CMK (cell line): ENCODE measurements around the gene ITIH2.
"Not testable (repeated sequence)": the region's sequence is repeated elsewhere in the genome, so short reads cannot be mapped to it uniquely, and the experiment has no call there.

Experiments used
- DNase-seq: peaks from one replicate; pipeline ENCODE4 v3.0.0-alpha.2; 2010; ENCODE audit warnings: low read depth

ITIH2 gene

DNA sequence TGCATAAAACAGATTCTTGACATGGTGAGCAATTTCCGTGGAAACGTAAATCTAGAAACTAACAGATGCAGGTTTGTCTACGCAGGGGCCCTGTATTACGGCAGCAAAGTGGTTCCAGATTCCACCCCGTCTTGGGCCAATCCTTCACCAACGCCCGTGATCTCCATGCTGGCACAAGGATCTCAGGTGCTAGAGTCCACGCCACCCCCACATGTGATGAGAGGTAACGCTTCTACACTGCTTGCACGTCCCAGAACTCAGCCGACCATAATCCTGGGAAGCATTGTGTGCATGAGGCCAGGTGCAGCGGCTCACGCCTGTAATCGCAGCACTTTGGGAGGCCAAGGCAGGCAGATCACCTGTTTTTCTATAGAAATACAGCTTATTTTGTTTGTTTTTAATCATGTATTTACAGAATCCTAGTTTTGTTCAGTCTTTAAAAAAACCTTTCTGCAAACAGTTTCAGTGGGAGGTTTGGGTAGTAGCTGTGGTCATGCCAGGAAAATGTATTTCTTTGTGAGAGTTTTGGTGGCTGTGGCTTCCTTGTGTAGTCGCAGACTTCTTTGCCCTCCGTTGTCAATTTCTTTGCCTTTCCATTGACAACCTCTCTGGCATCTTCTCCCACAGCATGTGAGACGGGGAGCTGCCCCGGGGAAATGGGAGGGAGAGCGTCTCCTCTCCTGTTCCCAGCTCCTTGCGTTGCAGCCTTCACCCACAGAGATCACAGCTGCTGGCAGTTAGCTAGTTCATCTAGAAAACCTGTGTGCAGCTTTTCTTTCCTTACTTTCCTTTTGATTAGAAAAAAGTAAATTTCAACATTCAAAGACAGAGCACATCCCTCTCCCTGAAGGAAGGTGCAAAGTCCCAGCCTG, 35.7 kb downstream of the ITIH2 start:
- no peak for DNase-seq

DNA sequence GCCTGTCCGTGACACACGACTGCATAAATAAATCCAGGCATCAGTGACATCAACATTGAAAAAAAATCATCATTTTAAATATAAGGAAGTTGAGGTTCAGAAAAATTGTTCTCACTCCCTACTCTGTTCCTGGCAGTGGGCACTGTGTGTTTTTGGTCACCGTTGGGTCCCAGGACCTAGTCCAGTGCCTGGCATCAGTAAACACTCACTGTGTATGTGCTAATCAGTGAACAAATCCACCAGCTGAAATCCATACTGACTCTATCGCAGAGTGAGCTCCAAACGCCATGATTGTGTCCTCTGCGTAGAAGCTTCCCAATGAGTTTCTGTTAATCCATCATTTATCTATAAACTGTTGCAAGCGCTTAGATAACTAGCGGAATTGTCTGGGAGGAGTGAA, 41.2 kb downstream of the ITIH2 start:
- DNase-seq: no peak

DNA sequence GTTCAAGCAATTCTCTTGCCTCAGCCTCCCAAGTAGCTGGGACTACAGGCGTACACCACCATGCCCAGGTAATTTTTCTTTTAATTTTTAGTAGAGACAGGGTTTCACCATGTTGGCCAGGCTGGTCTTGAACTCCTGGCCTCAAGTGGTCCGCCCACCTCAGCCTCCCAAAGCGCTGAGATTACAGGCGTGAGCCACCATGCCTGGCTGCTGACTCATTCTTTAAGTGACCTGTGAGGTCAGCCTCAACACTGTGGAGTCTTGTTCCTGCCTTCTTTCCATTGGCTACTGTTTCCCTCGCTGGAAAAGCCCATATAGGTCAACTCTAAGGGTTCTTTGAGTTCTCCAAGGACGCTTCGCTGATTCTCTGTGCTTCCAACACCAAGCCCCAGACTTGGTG, 45.5 kb downstream of the ITIH2 start:
- not testable (repeated sequence) for DNase-seq

DNA sequence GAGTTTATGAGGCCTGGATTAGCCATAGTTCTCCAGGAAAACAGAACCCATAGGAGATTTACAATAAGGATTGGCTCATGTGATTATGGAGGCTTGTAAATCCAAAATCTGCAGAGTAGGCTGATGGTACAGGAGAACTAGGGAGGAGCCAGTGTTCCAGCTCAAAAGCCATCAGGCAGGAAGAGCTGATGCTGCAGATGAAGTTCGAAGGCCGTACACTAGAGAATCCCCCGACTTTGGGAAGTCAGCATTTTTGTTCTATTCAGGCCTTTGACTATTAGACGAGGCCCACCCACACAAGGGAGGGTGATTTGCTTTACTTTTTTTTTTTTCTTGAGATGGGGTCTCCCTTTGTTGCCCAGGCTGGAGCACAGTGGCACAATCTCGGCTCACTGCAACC, 47.1 kb downstream of the ITIH2 start:
- no peak for DNase-seq

DNA sequence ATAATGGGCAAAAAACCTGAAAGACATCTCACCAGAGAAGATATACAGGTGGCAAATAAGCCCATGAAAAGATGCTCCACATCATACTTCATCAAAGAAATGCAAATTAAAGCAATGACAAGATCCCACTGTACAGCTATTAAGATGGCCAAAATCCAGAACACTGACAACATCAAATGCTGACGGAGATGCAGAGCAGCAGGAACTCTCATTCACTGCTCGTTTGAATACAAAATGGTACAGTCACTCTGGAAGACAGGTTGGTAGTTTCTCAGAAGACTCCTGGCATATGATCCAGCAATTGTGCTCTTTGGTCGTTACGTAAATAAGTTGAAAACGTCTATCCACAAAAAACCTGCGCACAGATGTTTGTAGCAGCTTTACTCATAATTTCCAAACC, 49.1 kb downstream of the ITIH2 start:
- DNase-seq: no peak

DNA sequence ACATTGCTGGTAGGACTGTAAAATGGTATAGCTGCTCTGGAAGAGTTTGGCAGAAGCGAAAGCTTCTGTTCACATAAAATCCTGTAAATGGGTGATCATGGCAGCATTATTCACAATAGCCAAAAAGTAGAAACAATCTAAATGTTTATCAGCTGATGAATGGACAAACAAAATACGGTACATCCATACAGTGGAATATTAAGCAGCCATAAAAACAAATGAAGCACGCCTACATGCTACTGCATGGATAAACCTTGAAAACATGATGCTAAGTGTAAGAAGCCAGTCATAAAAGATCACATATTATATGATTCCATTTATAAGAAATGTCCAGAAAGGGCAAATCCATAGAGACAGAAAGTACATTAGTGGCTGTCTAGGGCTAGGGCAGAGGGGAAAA, 52.0 kb downstream of the ITIH2 start:
- DNase-seq: no peak

DNA sequence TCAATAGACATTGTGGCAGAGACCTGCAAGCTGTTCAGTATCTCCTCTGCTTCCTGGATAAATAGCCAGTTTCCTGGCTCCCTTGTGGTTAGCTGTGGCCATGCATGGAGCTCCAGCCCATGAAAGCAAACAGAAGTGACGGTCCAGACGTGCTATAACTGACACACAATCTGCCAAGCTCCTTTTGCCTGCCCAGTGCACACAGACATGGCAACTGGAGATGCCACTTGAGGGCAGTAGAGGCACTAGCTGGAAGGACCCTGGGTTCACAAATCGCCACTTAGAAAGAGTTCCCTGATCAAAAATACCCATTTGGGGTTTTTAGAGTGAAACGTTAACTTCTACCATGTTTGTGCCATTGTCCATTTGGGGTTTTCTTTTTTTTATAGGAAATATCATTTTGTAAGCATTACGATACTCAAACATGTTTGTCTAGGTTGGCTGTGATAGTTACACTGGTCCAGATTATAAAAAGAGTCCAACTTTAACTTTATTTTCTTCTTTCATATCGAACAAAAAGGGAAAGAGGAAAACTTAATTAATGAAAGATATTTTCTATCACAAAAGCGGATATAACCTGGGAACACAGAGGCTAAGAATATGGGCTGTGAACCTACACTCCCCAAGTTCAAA, 53.4 kb downstream of the ITIH2 start:
- DNase-seq: peak; percentile 17

DNA sequence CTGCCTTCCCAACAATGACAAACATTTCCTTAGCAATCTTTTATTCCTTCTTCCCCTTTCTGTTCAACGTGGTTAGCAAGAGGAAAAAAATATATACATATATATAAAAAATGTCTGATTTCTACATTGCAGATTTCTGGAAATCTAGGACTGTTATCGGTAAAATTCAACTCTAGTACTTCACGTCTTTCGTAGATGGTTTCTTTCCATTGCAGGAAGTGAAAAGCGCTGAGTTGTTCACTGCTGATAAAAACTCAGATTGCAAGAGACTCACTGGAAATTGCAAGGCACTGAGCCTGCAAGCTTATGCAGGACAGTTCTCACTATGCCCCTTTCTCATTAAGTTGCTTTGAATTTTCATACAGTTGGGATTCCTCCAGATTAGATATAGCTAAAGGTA, 60.8 kb downstream of the ITIH2 start:
- DNase-seq: no peak

DNA sequence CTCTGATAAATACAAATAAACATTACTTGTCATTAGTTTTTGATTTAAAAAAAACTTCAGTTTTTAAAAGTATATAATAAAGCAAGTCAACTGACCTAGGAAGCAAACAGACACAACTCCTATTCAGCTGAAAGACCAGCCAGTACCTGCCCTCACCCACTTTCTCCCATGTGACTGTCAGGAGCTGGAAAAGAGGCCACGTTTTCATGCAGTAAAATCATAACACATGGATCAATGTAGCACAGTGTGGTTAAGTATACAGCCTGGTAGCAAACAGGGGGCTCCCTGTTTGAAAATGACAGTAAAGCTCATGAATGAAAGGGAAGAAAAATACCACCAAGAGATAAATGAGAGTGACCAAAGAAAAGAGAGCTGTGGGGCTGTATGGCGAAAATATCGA, 63.1 kb downstream of the ITIH2 start:
- DNase-seq: no peak

DNA sequence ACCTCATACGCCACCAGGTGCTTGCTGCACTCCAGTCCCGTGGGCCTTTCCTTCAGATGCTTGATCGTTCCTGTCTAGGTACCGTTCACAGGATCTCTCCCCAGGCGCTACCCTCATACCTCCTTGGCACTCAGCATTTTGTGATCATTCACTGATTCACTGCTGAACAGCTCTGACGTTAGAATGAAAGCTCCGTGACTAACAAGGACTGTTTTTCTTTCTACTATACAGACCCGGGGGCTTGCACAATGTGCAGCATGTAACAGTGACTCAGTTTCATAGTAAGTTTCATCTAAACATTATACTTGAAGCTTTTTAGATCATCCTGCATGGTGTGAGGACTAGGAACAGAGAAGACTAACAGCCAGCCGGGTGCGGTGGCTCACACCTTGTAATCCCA, 64.1 kb downstream of the ITIH2 start:
- no peak for DNase-seq

DNA sequence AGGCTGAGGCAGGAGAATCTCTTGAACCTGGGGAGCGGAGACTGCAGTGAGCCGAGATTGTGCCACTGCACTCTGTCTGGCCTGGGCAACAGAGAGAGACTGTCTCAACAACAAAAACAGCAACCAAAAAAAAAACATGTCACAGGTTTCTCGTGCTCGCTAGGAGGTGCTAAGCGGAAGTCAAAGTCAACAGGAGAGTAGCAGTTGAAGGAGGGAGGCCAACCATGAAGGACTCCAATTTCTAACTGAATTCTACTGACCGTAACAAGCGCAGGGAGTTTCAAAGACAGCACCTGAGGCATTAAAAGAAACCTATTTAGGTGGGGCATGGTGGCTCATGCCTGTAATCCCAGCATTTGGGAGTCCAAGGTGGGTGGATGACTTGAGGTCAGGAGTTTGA, 65.3 kb downstream of the ITIH2 start:
- no peak for DNase-seq

DNA sequence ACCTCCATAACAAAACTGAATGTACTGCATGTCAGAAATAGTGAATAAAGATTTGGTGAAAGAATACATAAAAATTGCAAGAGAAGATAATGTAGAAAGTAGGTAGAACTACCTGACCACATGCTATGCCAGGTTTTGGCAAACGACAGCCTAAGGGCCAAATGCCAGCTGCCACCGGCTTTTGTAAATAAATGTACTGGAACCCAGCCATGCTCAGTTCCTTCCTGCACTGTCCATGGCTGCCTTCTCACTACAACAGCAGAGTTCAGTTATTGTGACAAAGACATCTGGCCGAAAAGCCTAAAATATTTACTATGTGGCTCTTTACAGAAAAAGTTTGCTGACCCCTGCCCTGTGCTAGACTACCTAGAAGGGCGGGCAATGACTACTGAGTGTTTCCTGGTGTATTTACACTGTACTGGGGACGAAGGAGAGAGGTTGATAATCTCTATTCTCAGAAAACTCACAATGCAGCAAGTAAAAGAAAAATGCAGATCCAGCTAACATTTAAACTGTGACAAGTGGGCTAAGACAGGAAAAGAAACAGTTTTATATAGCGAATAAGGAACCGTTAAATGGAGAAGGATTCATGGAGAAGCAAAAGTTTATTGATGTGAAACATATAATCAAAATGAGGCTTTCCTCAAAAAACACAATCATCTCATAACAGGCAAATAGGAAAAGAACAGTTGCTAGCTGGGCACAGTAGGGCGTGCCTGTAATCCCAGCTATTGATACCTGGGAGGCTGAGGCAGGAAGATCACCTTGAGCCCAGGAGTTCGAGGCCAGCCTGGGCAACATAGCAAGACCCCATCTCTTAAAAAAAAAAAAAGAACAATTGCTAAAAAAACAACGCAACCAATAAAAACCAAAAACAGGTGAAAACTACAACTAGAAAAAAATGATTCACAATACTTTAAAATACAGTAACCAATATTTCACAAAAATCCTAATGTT, 71.0 kb downstream of the ITIH2 start:
- no peak for DNase-seq

DNA sequence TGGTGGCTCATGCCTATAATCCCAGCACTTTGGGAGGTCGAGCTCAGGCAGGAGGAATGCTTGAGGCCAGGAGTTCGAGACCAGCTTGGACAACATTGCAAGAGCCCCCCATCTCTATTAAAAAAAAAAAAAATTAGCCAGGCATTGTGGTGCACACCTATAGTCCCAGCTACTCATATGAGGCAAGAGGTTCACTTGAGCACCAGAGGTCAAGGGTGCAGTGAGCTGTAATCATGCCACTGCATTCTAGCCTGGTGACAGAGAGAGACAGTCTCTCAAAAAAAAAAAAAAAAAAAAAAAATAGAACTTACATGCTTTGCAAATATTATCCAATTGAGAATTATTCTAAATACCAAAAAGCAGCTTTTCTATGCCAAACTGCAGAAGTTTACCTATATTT, 73.7 kb downstream of the ITIH2 start:
- DNase-seq: no peak

DNA sequence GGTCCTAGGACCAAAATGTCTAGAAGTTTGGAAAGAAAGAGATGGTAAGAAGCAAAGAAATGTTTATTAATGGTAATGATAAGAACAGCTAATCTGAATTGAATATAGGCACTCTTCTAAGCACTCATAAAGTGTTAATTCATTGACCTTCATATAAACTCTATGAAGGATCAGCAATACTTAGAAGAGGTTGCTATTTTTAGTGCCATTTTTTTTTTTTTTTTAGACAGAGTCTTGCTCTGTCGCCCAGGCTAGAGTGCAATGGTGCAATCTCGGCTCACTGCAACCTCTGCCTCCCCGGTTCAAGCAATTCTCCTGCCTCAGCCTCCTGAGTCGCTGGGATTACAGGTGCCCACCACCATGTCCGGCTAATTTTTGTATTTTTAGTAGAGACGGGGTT, 79.1 kb downstream of the ITIH2 start:
- DNase-seq: not testable (repeated sequence)

DNA sequence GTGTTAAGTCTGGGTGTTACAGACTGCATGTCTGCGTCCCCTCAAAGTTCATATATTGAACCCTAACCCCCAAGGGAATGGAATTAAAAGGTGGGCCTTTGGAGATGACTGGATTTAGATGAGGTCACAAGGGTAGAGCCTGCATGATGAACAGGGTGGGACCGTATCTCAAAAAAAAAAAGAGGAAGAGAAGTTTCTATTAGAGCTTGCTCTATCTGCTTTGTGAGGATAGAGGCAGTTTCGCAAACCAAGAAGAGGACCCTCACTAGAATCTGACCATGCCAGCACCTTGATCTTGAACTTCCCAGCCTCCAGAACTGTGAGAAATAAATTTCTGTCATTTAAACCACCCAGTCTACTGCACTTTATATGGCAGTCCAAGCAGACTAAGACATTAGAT, 83.3 kb downstream of the ITIH2 start:
- DNase-seq: no peak

DNA sequence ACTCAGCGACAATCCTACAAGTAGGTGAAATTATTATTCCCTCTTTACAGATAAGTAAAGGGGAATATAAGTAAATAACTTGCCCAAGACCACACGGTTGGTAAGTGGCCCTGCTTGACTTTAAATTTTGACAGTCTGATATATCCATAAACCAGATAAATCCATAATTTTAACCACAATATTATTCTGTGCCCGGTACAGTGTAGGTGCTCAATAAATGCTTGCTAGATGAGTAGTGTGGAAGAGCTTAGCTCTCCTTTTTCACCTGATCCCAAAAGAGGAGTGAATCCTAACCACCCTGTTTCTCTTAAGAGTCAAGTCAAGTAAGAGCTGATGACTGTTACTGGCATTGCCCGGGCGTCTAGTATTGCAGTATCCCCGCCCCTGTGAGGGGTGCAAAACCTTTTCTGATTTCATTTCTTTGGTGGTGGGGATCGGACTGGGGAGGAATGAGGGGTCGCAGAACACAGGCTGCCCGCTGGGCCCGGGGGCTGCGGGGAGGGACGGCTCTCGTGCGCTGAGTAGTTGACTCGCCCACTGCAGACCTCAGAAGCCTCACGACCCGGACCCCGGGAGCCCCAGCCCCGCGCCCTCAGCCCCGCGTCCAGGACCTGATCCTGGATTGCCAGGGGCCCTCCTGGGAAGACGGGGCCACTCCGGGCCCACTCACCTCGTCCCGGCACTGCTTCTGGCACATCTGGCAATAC, 84.2 kb downstream of the ITIH2 start:
- no peak for DNase-seq

DNA sequence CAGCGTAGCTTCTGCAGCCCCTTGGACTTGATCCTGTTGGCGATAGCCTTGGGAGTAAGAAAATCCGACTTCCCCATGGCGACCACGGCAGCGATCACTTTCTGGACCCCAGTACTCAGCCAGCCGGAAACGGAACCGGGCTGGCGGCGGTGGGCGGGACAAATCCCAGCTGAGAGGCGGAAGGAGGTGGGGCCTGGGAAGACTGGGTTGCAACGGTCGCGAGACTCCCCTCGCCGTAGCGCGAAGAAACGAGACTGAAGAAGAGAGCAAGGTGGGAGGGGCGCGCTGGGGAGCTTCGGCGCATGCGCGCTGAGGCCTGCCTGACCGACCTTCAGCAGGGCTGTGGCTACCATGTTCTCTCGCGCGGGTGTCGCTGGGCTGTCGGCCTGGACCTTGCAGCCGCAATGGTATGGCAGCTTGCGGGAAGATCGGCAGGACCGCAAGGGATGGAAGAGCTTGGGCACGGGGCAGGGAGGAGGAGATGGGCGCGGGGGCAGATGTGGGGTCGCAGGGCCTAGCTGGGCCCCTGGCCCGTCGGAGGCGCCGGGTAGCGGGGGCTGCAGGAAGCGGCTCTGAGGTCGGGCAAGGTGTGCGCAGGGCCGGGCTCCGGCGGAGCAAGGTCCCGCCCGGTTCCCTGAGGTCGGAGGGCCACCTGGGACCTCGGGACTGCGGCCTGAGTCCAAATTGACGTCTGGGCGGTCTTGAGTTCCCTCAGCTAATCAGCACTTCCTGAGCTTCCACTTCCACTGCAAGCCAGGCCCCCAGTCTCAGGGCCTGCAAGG, 84.9 kb downstream of the ITIH2 start, which contains the start of the genes ATP5F1C and KIN:
TSS of gene ATP5F1C (plus strand) at position 321 of the 782 bp plus-strand sequence. CDS start at position 352, 31 bp downstream.
TSS of gene KIN (minus strand) at position 137 of the 782 bp plus-strand sequence. CDS start at position 77, 60 bp downstream.
- peak; percentile 82 for DNase-seq

DNA sequence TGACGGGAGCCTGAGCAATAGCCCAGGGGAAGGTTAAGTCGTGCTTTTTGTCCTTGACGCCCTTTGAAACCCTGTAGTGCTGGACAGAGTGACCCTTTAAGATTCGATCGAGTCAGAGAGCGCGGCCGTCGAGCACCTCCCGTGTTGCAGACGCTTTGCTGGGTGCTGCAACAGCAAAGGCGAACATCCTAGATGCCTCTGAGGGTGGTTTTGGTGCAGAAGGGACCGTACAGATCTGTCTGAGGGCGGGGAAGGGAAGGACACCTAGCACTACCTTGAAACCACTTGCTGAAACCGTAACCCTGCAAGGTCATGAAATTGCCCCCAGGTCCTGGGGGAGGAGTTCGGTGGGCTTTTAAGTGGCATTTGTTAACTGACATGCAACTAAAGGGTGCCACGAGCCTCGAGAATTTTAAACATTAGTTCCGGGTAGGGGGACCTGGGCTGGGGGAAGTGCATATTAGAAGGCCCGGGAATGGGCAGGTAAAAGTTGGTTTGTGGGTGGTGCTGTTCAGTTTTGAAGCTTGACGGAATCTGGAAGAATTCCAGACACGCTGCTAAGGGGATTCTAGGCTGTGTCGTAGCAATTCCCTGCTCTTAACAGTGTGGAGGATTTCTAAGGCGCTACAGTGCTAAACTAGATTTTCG, 85.6 kb downstream of the ITIH2 start:
- DNase-seq: no peak

DNA sequence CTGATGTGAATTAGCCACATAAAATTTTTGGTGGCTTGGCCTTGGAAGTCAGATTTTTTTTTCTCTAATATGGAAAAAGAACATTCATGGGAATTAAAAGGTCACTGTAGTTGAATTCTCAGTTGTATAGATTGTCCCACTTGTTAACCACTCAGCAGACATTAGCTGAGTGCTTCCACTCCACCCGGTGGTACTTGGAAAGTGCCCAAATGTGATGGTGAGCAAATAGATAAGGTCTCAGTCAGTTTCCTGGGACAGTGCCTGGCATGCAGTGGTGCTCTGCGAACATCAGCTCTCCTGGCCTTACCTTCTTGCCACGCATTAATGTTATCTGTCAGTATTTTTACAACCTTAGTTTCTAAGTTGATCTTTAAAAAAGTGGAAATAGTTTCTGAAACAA, 86.3 kb downstream of the ITIH2 start:
- no peak for DNase-seq

DNA sequence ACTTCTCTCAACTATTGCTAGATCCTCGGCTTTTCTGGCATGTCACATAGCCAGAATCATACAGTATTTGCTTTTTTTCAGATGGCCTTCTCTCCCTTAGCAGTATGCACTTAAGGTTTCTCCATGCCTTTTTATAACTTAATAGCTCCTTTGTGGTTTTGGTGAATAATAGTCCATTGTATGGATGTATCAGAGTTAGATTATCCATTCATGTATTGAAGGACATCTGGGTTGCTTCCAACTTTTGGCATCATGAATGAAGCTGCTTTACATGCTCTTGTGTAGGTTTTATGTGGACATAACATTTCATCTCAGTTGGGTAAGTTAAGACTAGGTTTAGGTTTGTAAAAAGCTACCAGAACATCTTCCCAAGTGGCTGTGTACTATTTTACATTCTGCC, 89.4 kb downstream of the ITIH2 start:
- no peak for DNase-seq
